Ecto neural progenitor cell (in vitro differentiated cells): Measurements from ENCODE around the gene RPUSD1.

Experiments
- DNase-seq: peaks from one replicate; pipeline ENCODE4 v3.0.0-alpha.2; 2018; ENCODE audit warnings: low spot score

Gene RPUSD1

DNA sequence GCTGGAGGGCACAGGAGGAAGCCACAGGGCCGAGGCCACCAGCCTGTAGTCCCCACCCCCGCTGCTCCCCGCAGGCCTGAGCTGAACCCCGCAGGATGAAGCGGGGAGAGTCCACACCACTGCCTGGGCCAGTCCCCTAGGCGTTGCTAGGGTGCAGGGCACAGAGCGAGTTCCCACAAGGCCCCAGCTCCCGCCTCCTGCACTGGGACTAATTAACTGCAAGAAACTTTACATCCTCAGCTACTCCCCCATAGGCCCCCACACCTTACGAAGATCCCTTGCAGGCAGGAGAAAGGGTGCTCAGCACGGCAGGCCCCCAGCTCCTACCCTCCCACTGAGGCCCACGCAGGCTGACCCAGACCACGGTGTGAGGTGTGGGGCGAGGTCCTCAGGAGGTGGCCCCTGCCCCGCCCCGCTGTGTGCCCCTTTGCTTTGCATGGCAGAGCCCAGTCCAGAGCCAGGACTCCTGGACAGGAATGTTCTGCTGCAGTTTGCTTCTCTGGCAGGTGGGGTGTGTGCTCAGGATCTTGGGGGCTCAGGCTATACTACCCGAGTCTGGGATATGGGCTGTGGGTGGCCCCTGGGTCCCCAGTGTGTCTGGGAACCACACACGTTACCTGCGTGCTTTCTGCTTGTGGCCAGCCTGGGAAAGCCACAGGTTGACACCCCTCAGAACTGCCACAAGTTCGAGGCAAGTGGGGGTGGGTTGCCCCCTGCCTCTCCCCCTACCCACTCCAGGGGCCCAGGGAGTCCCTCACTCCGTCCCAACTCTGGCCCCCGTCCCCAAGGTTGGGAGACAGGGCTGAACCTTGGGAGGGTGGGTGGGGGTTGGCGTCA, 11.1 kb upstream of the RPUSD1 start:
- DNase-seq = no peak

DNA sequence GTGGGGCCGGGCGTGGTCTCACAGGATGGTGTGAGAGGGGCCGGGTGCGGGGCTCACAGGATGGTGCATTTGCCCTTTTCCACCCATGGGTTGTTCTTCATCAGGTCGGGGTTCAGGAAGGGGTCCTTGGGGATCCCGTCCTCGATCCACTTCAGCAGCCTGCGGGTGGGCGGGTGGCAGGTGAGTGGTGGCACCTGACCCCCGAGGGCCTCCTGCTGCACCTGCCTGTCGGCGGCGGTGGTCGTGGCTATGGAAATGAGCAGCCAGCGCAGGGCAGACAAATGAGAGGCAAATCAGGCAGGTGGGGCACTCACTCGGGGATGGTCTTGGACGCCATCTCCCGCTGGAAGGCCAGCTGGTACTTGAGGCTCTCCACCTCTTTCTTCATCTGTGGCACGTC, 10.5 kb upstream of the RPUSD1 start:
- DNase-seq = no peak

DNA sequence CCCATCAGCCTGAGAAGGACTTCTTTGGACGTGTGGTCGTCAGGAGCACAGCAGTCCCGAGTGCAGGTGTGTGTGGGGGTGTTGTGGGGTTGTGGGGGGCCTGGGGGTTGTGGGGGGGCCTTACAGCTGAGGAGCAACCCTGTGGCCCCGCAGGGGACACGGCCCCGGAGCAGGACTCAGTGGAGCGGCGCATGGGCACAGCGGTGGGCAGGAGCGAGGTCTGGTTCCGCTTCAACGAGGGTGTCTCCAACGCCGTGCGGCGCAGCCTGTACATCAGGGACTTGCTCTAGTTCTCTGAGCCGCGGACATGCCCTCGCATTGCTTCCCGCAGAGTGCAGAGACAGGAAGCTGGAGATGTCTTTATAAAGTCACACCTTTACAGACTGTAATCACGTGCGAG, 9.5 kb upstream of the RPUSD1 start:
- DNase-seq = no peak

DNA sequence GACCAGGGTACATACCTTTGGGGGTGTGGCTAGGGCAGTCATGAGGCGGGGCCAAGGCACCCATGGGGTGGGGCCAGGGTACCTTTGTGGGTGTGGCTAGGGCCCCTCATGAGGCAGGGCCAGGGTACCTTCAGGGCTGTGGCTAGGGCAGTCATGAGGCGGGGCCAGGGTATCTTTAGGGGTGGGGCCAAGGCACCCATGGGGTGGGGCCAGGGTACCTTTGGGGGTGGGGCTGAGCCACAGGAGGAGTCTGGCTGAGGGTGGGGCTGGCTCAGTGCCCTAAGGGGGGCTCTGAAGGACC, 8.9 kb upstream of the RPUSD1 start:
- DNase-seq = no peak

- no peak for DNase-seq
These were observed 8.3 kb upstream of the RPUSD1 start for GRCh38 chr16:796296-797119.

DNA sequence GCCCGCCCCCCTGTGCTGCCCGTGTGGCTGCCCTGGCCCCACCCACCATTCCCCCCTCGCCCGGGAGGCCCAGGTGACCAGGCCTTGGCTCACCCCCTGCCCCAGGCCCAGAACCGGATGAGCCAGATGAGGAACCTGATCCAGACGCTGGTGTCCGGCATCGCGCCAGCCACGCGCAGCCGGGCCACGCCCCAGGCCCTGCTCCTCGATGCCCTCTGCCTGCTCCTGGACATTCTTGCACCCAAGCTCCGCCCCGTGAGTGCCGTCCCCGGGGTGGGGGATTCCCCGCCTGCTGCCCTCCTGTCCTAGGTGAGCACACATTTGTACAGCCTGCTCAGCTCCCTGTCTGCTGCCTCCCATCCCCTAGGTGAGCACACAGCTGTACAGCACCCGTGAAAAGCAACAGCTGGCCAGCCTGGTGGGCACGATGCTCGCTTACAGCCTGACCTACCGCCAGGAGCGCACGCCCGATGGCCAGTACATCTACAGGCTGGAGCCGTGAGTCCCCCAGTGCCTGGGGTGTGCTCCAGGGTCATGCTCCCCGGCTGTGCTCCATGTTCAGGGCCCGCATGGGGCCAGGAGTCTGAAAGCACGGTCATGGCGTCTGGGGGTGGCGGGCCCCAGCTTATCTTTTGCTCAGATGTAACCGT, 7.5 kb upstream of the RPUSD1 start:
- DNase-seq = no peak

DNA sequence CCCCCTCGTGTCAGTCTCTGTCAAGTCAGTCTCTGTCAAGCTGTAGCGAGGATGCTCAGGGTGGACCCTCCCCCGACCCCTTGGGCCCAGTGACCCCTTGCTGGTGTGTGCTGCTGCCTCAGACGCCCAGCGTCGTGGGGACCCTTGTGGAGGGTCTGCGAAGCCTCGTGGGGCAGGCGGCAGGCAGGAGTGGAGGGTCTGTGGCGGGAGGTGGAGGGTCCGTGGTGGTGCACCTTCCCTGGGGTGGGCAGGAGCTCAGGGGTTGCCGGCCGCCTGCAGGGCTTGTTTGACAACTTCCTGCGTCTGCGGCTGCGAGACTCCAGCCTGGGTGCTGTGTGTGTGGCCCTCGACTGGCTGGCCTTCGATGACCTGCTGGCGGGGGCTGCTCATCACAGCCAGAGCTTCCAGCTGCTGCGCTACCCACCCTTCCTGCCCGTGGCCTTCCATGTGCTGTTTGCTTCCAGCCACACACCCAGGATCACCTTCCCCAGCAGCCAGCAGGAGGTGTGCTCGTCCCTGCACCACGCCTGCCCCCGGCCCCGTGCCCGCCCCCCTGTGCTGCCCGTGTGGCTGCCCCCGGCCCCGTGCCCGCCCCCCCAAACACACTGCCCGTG, 6.8 kb upstream of the RPUSD1 start:
- no peak for DNase-seq

- peak; percentile 70 for DNase-seq
These were observed 6.1 kb upstream of the RPUSD1 start for GRCh38 chr16:794091-794822.

DNA sequence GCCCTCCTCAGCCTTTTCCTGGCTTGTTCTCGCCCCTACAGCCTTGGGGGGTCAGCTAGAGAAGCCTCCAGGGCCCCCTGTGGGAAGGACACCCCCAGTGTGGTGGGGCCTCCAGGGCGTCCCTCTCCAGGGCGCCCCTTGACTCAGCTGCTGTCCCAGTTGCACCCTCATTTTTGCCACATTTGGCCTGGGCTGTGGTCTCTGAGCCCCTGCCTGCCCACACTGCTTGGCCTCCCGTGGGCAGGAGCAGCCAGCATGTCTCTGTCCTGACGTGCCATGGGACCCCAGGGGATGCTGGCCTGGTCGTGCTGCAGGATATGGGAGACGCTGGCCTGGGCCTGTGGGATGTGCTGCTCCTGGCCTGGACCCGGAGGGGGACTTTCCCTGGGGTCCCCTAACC, 5.2 kb upstream of the RPUSD1 start:
- DNase-seq = no peak

DNA sequence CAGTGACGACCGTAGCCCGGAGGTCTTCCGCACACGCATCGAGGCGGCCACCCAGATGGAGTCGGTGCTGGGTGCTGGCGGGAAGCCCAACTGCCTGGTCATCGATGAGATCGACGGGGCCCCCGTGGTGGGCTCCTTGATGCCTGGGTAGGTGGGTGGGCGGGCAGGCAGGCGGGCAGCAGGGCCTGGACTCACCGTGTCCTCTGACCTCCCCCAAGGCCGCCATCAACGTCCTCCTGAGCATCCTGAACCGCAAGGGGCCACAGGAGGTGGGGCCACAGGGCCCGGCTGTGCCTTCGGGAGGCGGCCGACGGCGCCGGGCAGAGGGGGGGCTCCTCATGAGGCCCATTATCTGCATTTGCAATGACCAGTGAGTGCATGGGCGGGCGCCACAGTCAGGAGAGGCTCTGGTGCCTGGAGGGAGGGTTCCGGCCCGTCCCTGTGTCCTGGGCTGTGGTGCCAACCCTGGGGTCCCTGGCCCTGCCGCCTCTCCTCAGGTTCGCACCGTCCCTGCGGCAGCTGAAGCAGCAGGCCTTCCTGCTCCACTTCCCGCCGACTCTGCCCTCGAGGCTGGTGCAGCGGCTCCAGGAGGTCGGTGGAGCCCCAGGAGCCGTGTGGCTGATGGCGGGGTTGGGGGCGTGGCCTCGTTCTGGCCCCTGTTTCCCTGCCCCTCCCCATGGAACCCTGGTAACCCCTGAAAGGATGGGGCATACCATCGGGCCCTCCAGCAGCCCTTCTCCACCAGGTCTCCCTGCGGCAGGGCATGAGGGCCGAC, 4.2 kb upstream of the RPUSD1 start:
- no peak for DNase-seq

DNA sequence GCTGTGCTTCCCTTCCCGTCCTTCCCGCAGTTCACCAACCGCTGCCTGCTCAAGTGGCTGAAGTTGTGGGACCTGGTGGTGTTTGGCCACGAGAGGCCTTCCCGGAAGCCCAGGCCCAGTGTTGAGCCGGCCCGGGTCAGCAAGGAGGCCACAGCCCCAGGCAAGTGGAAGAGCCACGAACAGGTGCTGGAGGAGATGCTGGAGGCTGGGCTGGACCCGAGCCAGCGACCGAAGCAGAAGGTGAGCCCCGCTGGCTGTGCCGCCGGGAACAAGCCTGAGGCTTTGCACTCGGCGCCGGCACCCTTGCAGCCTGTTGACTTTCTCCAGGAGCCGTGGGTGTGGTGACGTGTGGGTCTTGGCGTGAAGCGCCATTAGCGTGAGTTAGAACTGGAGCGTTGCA, 3.0 kb upstream of the RPUSD1 start:
- no peak for DNase-seq

DNA sequence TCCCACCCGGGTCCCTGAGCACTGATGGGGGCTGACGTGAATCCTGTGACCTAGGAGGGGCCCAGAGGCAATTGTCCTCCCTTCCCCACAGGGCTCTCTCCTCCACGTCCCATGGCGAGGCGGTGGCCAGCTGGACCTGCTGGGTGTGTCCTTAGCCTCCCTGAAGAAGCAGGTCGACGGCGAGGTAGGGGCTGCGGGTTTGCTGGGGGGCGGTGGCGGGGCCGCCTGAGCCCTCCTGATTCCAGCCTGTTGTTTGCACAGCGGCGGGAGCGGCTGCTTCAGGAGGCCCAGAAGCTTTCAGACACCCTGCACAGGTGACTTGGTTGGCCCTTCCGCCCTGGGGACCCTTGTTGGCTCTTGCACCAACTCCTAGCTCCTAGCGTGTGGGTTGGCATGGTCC, 1.9 kb upstream of the RPUSD1 start:
- no peak for DNase-seq

GRCh38 chr16:789191-789850, 1.1 kb upstream of the RPUSD1 start:
- no peak for DNase-seq

GRCh38 chr16:788399-789126, 382 bp upstream of the RPUSD1 start, which contains the start of gene CHTF18:
Gene CHTF18 (plus strand): TSS chr16:788620. CDS start chr16:788685, 65 bp downstream.
- DNase-seq = peak; percentile 96

- no peak for DNase-seq
These were observed 737 bp downstream of the RPUSD1 start for GRCh38 chr16:787321-787966.

DNA sequence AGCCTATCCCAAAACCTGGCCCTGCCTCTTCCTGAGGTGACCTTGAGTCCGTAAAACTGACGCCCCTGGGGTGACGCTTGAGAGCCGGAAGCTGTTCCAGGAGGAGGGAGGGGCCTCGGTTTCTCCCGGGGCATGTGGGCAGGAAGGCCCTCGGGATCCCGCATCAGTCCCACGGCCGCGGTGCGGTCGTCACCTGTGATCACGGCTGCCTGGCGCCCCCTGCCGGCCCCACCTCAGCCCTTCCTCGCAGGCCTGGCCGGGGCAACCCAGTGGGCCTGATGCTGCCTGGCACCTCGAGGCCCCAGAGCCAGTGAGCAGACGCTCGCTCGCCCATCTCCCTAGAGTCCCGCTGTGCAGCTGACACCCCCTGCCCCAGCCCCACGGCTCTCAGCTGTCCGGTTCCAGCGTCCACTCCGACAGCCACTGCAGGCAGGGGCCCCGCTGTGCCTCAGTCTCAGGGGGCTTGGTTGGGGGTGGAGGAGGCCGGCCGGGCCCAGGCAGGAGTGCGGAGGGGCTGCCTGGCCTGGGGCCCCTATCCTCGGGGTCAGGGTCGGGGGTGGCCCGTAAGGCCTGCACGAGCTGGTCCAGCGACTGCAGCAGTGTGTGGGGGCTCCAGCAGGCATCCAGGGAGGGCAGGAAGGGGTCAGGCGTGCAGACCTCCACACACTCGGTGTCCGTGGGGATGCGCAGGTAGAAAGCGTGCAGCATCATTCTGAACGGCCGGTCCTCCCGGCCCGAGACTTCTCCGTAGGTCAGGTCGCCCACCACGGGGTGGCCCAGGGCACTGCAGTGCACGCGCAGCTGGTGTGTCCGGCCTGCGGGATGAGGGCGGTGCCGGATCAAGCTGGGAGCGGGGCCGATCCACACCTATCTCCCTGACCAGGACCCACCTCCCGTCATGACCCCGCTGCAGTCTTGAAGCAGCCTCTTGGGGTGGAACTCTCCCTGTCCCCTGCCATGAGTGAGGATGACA, 2.3 kb downstream of the RPUSD1 start:
- peak; percentile 88 for DNase-seq

- no peak for DNase-seq
These were observed 3.8 kb downstream of the RPUSD1 start for GRCh38 chr16:784431-784830.
